NCI-H510A treated with DMSO at 0.1 percent for 48 hours (cell line): ENCODE measurements around the gene ACTR6.

ENCODE experiments used
- DNase-seq: peaks from one replicate; lab custom pipeline; 2025; lab: John Stamatoyannopoulos, UW

ACTR6 gene

GRCh38 chr12:100266835-100267602 is 66.4 kb downstream of the ACTR6 start, which contains the start of the genes DEPDC4 and SCYL2:
TSS of gene DEPDC4 (minus strand) at chr12:100267079. CDS start at chr12:100267076, 3 bp downstream.
TSS of gene SCYL2 (plus strand) at chr12:100267177. CDS start at chr12:100282971, 15,794 bp downstream.
- peak; percentile 88 for DNase-seq

DNA sequence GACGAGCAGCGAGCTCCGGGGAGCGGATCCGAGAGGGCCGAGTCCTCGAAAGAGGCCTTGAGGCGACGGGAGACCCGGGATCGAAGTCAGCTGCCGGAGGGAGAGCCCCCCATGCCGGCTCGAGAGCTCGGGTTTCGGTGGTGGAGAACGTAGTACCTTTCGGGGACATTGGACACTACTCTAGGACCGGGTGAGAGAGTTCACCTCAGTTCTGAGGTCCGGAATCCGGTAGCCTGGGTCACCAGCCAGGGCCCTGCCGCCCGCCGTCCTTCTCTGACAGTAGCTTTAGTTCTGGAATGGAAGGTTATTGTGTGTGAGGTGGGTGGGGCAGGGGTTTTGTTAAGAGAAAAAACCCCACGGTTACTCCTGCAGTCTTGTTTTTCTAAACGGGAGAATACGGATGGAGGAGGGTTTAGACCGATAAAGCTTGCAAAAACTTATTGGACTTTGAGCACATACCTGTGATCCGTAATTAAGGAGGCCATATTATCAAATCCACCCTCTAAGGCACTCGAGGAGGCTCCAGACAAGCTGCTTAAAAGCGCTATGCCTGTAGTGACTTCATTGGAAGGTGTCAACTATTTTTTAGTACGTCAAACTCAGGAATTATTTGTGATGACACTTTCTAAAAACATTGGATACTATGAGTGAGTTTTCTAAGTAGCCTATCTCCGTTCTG is 67.1 kb downstream of the ACTR6 start:
- DNase-seq, result no peak

DNA sequence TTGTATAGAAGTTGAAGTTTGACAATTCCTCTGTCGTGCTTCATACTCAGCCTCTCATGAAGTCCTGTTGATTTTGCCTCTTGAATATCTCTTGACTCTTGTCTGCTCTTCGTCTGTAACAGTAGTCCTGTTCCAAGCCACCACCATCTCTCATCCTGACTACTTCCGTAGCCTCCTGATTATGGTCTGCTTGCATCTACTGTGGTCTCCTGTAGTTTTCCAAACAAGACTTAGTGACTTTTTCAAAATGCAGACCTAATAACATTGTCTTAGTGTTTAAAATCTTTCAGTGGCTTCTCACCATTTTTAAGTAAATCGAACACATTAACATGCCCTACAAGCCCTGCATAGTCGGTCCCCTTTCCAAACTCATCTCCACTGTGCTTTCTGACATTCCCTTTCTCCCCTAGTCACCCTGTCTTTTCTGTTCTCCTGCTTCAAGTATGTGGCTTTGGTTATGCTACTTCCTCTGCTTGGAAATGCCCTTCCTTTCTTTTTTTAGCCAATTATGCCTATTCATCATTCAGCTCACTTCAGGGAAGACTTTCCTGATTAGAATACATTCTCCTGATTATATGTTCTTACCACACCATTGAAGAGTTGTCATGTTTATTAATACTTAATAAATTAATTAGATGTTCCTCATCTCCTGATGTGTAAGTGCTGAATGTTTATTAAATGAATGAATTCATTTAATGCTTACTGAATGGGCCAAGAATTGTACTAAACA is 68.4 kb downstream of the ACTR6 start:
- DNase-seq, result peak; percentile 51

- no peak for DNase-seq
Observed at GRCh38 chr12:100273782-100274181, 73.2 kb downstream of the ACTR6 start.
